Activated naive CD4-positive, alpha-beta T cell treated with anti-CD3 and anti-CD28 coated beads, Interleukin-2, amount 10 ng/mL, durations not matched to agents 5 hours and 36 hours (primary cell): ENCODE measurements around the gene TEDC1. TPM values are rescaled to one million over a fixed set of nuclear protein-coding genes. Genes with fewer than 3 reads are reported as not detected.

Experiments used
- total RNA-seq, 2 experiments: library from RNA; stranded (reverse); gene quantifications; one replicate each; pipeline ENCODE4 v1.2.3, GENCODE V29; 2021

The TEDC1 gene, protein sequence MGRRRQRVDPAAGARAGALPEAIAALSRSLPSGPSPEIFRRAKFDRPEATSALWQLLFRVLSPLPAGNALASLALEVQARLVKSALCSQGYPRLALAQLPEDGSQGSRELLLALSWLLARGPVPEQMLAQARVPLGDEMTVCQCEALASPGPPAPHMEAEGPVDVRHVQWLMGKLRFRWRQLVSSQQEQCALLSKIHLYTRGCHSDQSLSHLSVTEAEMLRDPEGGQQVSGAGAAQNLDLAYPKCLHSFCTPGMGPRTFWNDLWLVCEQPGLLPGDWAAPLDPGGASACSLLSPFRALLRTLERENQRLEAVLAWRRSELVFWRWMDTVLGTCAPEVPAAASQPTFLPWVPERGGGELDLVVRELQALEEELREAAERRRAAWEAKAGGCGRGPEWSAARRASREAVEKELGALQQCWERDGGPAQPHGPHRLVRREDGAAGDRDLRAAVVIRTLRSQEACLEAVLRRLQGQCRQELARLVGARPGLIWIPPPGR
- 10 to 100 TPM; 34.0 to 34.2 TPM for total RNA-seq

DNA sequence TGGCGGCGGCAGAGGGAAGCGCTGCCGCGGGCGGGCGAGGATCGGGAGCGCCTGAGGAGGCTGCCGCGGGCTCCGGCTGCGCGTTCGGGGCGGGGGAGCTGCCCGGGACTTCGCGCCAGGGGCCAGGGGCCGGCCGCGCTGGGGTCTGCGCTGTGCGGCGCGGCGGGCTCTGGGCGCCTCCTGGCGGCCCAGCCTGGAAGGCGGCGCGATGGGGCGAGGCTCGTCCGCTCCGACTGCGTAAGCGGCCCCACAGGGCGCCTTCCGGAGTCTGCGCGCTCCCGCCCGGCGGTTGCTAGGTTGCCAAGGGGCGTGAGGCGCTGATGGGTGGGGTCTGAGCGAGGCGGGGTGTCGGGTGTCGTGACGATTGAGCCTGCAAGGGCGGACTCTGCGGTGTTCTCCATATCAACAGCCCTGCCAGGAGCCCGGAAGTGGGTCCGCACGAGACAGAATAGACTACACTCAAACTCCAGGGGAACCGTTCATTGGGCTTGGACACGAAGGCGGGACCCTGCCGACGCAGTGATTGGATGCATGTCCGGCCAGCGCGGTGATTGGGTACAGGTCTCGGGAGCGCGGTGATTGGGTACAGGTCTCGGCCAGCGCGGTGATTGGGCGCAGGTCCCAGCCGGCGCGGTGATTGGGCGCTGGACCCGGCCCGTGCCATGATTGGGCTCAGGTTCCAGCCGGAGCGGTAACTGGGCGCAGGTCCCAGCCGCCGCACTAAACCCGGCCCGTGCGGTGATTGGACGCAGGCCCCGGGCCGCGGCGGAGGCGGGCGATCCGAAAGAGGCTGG, at the start of gene TEDC1:
TEDC1 (plus strand) TSS at position 675 of the 794 bp plus-strand sequence. CDS start 130 bp downstream, outside the sequence.

DNA sequence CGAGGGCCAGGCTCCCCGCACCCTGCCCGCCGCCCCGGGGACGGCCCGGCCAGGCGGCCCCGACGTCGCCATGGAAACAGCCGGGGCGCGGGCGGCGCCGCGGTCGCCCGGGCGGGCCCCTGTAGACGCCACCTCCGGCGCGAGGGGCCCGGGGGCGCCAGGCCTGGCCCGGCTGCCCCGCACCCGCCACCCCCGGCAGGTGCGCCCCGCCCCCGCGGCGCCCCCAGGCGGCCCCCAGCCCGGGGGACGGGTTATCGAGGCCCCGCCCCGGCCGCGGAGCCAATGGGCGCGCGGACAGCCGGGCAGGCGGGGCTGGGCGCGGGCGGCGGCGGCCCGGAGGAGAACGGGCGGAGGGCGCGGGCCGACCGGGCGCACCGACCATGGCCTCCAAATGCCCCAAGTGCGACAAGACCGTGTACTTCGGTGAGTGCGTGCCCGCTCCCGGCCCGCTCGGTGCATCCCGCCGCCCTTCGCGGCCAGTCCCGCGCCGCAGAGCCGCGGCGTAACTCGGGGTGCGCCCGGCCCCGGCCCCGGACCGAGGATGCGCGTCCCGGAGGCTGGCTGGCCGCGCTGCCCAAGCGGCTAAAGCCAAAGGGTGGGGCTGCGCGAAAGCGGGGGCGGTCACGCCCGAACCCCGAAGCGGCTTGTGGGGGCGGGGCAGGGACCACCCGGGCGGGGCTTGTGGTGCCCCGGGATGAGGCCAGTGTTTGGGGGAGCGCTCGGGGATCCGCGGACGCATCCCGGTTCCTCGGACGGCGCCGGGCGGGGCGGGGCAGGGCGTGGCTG, 16.4 kb upstream of the TEDC1 start, which contains the start of gene CRIP2:
CRIP2 (plus strand) TSS at position 339 of the 786 bp plus-strand sequence; CDS start at position 381, 42 bp downstream.

DNA sequence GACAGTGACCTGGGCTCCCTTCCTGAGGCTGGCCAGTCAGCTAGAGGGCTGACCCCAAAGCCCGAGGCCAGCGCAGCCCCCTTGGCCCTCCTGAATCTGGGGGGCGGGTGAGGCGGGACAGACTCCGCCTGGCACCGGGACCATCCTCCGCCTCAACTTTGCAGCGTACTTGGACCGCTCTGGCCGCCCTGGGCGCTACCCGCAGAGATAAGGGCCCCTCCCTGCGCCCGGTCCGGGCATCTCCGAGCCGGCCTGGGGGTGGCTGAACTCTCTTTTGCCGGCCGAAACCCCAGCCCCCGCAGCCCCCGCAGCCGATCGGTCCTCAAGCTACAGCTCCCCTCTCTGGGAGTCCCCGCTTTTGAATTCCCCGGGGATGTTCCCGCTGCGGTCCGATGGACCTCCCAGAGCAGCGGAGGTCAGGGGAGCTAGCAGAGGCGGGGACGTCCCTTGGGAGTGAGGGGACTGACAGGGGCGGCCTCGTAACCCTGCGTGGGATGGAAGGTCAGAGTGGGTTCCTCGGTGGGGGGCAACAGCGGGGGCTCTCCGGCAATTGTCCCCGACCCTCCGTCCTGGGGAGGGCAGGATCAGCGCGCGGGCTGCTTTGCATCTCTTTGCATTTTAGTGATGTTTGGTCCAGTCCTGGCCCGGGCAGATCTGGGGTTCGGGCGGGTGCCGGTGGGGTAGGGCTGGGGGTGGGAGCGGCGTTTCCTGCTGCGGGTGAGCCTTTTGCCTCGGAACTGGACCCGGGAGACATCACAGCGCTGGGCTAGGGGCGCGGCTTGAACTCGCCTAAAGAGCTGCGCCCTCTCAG, 4.7 kb upstream of the TEDC1 start, which contains the start of gene CRIP1:
CRIP1 (plus strand) TSS at position 724 of the 811 bp plus-strand sequence. CDS start 374 bp downstream, outside the sequence.

DNA sequence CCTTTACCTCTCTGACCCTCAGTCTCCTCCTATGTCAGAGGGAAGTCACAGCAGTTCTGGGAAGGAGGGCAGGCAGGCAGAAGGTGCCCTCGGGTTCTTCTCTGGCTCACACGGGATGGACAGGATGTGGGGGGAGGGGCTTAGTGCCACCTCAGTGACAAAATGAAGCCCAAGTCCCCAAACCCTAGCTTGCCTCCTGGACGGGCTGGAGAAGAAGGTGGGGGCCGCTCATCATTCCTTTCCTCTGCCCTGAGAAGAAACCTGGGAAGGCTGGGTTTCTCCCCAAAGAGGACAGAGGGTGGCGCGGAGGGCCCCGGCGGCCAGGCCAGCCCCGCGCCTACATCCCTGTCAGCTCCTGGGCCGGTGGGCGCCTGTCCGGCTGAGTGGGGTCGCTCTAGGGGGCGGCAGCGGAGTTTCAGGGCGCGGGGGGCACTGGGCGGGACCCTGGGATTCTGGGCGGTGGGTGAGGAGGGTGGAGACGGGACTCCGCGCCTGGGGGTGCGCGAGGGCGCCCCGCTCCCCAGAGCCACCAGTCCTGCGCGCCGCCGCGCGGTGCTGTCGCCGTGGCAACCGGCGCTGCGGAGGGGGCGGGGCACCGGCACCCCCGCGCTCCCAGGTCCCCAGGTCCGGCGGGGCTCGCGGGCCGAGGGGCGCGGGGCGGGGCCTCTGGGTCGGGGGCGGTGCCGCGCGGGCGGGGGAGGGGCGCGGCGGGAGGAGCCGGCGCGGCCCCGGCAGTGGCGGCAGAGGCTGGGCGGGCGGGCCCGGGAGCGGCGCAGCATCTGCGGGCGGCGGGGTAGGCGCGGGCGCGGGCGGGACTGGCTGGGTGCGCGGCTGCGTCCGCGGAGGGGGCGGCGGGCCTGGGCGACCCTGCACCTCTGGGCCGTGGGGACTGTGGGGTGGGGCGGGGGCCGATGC, 35.1 kb downstream of the TEDC1 start, which contains the start of gene TMEM121:
TMEM121 (plus strand) TSS at position 723 of the 915 bp plus-strand sequence. CDS start 2,252 bp downstream, outside the sequence.

Other genes with a start within 250 kb of the TEDC1 start
- gene BTBD6, start 242.7 kb upstream of the TEDC1 start, total RNA-seq = 10 to 100 TPM; 43.6 to 44.5 TPM
- gene BRF1, start 190.2 kb upstream of the TEDC1 start, total RNA-seq = 10 to 100 TPM; 40.5 to 42.2 TPM
- 10 to 100 TPM; 44.1 to 47.4 TPM for gene PACS2, start 176.5 kb upstream of the TEDC1 start, total RNA-seq
- 1 to 10 TPM; 2.3 to 5.8 TPM for gene TEX22, start 92.7 kb upstream of the TEDC1 start, total RNA-seq
- gene MTA1, start 71.4 kb upstream of the TEDC1 start, total RNA-seq = 100 to 1,000 TPM; 114 to 115 TPM
- gene CRIP2, start 16.4 kb upstream of the TEDC1 start, total RNA-seq = not detected
- gene CRIP1, start 4.4 kb upstream of the TEDC1 start, total RNA-seq = 100 to 1,000 TPM; 486 to 508 TPM
- gene TMEM121, start 35.3 kb downstream of the TEDC1 start, total RNA-seq = 1 to 10 TPM; 6.2 to 7.0 TPM